IMR-90 (cell line): ENCODE results near the gene ADGRV1.

Experiments
- FOS ChIP-seq: fragments of 150-350 bp; IDR thresholded peaks from 2 replicates; pipeline ENCODE4 v1.6.1; 2016; ENCODE audit warnings: low read depth, low read length
- MAFK ChIP-seq: IDR thresholded peaks from 2 replicates; pipeline ENCODE4 v1.6.1; 2012; ENCODE audit warnings: low read depth, low read length, improper control_type of control experiment
- POLR2A ChIP-seq: IDR thresholded peaks from 2 replicates; pipeline ENCODE4 v1.6.1; 2012; ENCODE audit warnings: mild to moderate bottlenecking, low read depth, low read length
- RAD21 ChIP-seq: IDR thresholded peaks from 2 replicates; pipeline ENCODE4 v1.6.1; 2012; ENCODE audit warnings: low read length, improper control_type of control experiment
- TF ChIP-seq, protein P1 (sequence below): conservative IDR thresholded peaks from 2 replicates; pipeline ENCODE4 v1.5.1; 2012; ENCODE audit warnings: mild to moderate bottlenecking, low read depth, low read length, improper control_type of control experiment
- TF ChIP-seq, protein P2 (sequence below): fragments of 150-350 bp; IDR thresholded peaks from 2 replicates; pipeline ENCODE4 v1.6.1; 2016; ENCODE audit warnings: low read depth, mild to moderate bottlenecking, low read length, moderate library complexity, borderline replicate concordance

DNA sequence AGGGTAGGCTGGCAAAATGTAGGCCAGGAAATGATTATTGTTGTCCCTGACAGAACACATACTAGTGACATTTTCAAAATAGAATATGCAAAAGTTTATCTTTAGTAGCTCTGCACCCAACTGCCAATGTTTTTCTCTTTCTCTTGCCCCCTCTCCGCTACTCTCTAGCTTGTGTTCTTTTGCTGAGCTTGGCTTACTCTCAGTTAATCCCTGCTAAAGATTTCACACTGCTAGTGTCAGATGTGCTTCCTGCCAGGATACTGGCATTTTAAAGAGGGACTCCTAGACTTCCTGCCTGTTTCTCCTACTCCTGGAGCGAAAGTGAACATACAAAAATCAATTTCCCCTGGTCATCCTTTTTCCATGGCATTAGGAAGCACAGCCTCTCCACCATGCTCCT lies 564.1 kb downstream of the ADGRV1 start:
- TF ChIP-seq MAFK = no peak
- no peak for TF ChIP-seq POLR2A
- TF ChIP-seq, protein P1, sequence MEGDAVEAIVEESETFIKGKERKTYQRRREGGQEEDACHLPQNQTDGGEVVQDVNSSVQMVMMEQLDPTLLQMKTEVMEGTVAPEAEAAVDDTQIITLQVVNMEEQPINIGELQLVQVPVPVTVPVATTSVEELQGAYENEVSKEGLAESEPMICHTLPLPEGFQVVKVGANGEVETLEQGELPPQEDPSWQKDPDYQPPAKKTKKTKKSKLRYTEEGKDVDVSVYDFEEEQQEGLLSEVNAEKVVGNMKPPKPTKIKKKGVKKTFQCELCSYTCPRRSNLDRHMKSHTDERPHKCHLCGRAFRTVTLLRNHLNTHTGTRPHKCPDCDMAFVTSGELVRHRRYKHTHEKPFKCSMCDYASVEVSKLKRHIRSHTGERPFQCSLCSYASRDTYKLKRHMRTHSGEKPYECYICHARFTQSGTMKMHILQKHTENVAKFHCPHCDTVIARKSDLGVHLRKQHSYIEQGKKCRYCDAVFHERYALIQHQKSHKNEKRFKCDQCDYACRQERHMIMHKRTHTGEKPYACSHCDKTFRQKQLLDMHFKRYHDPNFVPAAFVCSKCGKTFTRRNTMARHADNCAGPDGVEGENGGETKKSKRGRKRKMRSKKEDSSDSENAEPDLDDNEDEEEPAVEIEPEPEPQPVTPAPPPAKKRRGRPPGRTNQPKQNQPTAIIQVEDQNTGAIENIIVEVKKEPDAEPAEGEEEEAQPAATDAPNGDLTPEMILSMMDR = no peak
- TF ChIP-seq, protein P2, sequence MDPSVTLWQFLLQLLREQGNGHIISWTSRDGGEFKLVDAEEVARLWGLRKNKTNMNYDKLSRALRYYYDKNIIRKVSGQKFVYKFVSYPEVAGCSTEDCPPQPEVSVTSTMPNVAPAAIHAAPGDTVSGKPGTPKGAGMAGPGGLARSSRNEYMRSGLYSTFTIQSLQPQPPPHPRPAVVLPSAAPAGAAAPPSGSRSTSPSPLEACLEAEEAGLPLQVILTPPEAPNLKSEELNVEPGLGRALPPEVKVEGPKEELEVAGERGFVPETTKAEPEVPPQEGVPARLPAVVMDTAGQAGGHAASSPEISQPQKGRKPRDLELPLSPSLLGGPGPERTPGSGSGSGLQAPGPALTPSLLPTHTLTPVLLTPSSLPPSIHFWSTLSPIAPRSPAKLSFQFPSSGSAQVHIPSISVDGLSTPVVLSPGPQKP = no peak
- TF ChIP-seq RAD21 = no peak
- no peak for TF ChIP-seq FOS
